Measurements from ENCODE around the gene ADAMTS16.

Gene ADAMTS16

GRCh38 chr5:5316334-5316733 lies 176.2 kb downstream of the ADAMTS16 start:
- DNase-seq (ENCODE audit: low spot score) = no peak

- no peak for DNase-seq (ENCODE audit: low spot score)
These were observed 177.8 kb downstream of the ADAMTS16 start for GRCh38 chr5:5317976-5318375.

GRCh38 chr5:5318426-5319190 lies 178.5 kb downstream of the ADAMTS16 start:
- no peak for DNase-seq (ENCODE audit: low spot score)

- no peak for DNase-seq (ENCODE audit: low spot score)
These were observed 180.1 kb downstream of the ADAMTS16 start for GRCh38 chr5:5320062-5320805.

GRCh38 chr5:5321137-5321536 lies 181.0 kb downstream of the ADAMTS16 start:
- no peak for DNase-seq (ENCODE audit: low spot score)

- no peak for DNase-seq (ENCODE audit: low spot score)
These were observed 183.4 kb downstream of the ADAMTS16 start for GRCh38 chr5:5323551-5323950.

- DNase-seq (ENCODE audit: low spot score) = peak; percentile 65
These were observed 186.1 kb downstream of the ADAMTS16 start for GRCh38 chr5:5326115-5326758.

GRCh38 chr5:5327126-5327525 lies 187.0 kb downstream of the ADAMTS16 start:
- no peak for DNase-seq (ENCODE audit: low spot score)

GRCh38 chr5:5330728-5331452 lies 190.8 kb downstream of the ADAMTS16 start:
- no peak for DNase-seq (ENCODE audit: low spot score)

- no peak for DNase-seq (ENCODE audit: low spot score)
These were observed 191.7 kb downstream of the ADAMTS16 start for GRCh38 chr5:5331848-5332247.

- DNase-seq (ENCODE audit: low spot score) = no peak
These were observed 192.2 kb downstream of the ADAMTS16 start for GRCh38 chr5:5332287-5332686.

GRCh38 chr5:5335107-5335506 lies 195.0 kb downstream of the ADAMTS16 start:
- no peak for DNase-seq (ENCODE audit: low spot score)

GRCh38 chr5:5335700-5336264 lies 195.7 kb downstream of the ADAMTS16 start:
- DNase-seq (ENCODE audit: low spot score) = no peak

- no peak for DNase-seq (ENCODE audit: low spot score)
These were observed 199.1 kb downstream of the ADAMTS16 start for GRCh38 chr5:5339257-5339656.

- DNase-seq (ENCODE audit: low spot score) = peak; percentile 60
These were observed 200.1 kb downstream of the ADAMTS16 start for GRCh38 chr5:5340206-5340729.

GRCh38 chr5:5341531-5342292 lies 201.6 kb downstream of the ADAMTS16 start:
- no peak for DNase-seq (ENCODE audit: low spot score)

GRCh38 chr5:5342784-5343183 lies 202.7 kb downstream of the ADAMTS16 start:
- no peak for DNase-seq (ENCODE audit: low spot score)

- no peak for DNase-seq (ENCODE audit: low spot score)
These were observed 203.4 kb downstream of the ADAMTS16 start for GRCh38 chr5:5343568-5343967.

GRCh38 chr5:5344051-5344571 lies 204.0 kb downstream of the ADAMTS16 start:
- no peak for DNase-seq (ENCODE audit: low spot score)

GRCh38 chr5:5344606-5345005 lies 204.5 kb downstream of the ADAMTS16 start:
- DNase-seq (ENCODE audit: low spot score) = no peak

GRCh38 chr5:5347442-5347841 lies 207.3 kb downstream of the ADAMTS16 start:
- no peak for DNase-seq (ENCODE audit: low spot score)

All from iPS-NIHi11 (cell line).